RWPE2 (cell line): ENCODE results near the gene KRT9.

Experiments
- ATAC-seq: fragments of 200-7000 bp; cut with Tn5 transposase; 3 replicates; pipeline ENCODE4 v1.9.1; 2021; ENCODE audit warnings: low read depth
- DNase-seq: peaks from one replicate; pipeline ENCODE4 v3.0.0-alpha.2; 2020; ENCODE audit warnings: low spot score
- H3K27ac ChIP-seq: fragments of 450-650 bp; 2 replicates; pipeline ENCODE4 v1.5.1; 2017; ENCODE audit warnings: mild to moderate bottlenecking; ENCODE audit not compliant: poor library complexity, severe bottlenecking
- H3K27me3 ChIP-seq: fragments of 250-450 bp; sonication (Bioruptor Pico); 2 replicates; pipeline ENCODE4 v1.5.1; 2021; ENCODE audit warnings: mild to moderate bottlenecking, moderate library complexity; ENCODE audit not compliant: insufficient read depth, poor library complexity, severe bottlenecking
- H3K36me3 ChIP-seq: fragments of 250-450 bp; sonication (Bioruptor Pico); 2 replicates; pipeline ENCODE4 v1.5.1; 2020; ENCODE audit warnings: low read depth, mild to moderate bottlenecking, moderate library complexity
- H3K4me1 ChIP-seq: fragments of 250-450 bp; sonication (Bioruptor Pico); 2 replicates; pipeline ENCODE4 v1.5.1; 2021; ENCODE audit warnings: mild to moderate bottlenecking, moderate library complexity; ENCODE audit not compliant: insufficient read depth, poor library complexity, severe bottlenecking
- H3K4me3 ChIP-seq: fragments of 250-450 bp; sonication (Bioruptor Pico); 2 replicates; pipeline ENCODE4 v1.5.1; 2021; ENCODE audit warnings: mild to moderate bottlenecking, moderate library complexity; ENCODE audit not compliant: severe bottlenecking
- H3K9me3 ChIP-seq: fragments of 250-450 bp; sonication (Bioruptor Pico); 2 replicates; pipeline ENCODE4 v1.5.1; 2021; ENCODE audit warnings: mild to moderate bottlenecking, moderate library complexity; ENCODE audit not compliant: severe bottlenecking
- TF ChIP-seq, protein P1 (sequence below): fragments of 450-650 bp; IDR thresholded peaks from one replicate; pipeline ENCODE4 v1.5.1; 2017; ENCODE audit warnings: mild to moderate bottlenecking, moderate library complexity; ENCODE audit not compliant: poor library complexity, severe bottlenecking

The KRT9 gene

DNA sequence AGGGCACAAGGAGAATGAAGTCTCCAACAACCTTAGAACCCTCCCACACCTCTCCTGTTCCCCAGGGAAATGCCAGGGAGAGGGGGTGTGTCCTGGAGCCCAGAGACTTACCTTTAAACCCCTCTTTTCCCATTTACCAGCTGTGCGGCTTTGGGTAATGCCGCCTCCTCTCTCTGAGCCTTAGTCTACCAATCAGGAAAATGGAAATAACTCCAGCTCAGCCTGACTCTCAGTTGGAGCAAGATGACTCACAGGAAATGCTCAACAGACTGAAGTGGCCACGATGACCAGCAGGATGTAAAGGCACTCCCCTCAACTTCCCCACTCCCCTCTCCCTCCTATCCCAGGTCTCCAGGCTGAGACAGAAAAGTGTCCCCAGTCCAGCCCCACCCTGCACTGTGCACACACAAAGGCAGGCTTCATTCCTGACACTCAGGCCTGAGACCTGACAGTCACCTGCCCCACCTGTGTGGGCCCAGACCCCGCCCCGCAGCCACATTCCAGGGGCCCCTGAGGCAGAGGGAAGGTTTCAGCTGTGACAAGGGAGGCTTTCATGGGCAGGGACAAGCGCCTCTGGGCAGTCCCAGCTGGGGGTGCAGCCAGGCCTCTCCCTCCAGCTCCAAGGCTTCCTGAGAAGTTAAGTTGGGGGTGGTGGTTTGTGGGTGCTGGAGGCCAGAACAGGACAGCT lies 50.1 kb downstream of the KRT9 start:
- H3K27ac ChIP-seq: peak overlapping the region; percentile 79
- ATAC-seq (peak; percentile 50), DNase-seq (no peak)
- H3K4me3 ChIP-seq: no peak overlapping the region
- no peaks in the 10 kb centered on the region for H3K27me3 ChIP-seq
- peaks cover 2% of the 10 kb centered on the region for H3K36me3 ChIP-seq
- H3K9me3 ChIP-seq: no peaks in the 10 kb centered on the region
- peaks cover 60% of the 10 kb centered on the region for H3K4me1 ChIP-seq
- TF ChIP-seq, protein P1, sequence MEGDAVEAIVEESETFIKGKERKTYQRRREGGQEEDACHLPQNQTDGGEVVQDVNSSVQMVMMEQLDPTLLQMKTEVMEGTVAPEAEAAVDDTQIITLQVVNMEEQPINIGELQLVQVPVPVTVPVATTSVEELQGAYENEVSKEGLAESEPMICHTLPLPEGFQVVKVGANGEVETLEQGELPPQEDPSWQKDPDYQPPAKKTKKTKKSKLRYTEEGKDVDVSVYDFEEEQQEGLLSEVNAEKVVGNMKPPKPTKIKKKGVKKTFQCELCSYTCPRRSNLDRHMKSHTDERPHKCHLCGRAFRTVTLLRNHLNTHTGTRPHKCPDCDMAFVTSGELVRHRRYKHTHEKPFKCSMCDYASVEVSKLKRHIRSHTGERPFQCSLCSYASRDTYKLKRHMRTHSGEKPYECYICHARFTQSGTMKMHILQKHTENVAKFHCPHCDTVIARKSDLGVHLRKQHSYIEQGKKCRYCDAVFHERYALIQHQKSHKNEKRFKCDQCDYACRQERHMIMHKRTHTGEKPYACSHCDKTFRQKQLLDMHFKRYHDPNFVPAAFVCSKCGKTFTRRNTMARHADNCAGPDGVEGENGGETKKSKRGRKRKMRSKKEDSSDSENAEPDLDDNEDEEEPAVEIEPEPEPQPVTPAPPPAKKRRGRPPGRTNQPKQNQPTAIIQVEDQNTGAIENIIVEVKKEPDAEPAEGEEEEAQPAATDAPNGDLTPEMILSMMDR: peak; percentile 5

- peak overlapping the region; percentile 79 for H3K27ac ChIP-seq
- DNase-seq: no peak
Observed at GRCh38 chr17:41520821-41521521, 50.9 kb downstream of the KRT9 start.

DNA sequence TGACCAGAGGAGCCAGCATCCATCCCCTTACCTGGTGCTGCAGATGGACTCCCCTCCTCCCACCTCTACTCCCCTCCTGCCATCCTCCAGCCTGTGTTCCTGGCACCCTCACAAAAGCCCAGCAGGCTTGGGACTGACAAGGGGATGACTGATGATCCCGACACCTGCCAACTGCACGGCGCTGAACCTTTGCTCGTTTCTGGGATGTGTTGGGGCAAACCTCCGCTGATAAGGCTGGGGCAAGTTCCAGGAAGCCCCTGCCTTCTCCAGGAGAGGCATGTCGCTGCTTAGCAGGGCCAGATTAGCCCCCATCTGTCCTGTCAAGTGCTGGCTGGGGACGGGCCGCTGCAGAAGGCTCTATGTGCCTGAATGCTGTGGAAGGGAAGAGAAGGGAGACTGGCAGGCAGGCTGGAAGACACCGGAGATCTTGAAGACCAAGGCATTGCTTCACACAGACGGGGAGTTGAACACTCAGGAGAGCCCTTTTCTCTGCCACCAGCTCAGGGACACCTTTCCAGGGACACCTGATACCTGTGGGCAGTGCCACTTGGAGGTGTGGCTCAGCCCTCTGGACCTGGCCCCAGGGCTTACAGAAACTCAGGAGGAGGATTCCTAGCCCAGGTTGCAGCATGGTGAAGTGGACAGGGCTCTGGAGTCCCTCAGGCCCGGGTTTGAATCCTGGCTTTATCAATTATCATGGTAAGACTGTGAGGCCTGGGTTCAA lies 52.2 kb downstream of the KRT9 start:
- H3K4me3 ChIP-seq: no peak overlapping the region

More at GRCh38 chr17:41520821-41521521, 50.9 kb downstream of the KRT9 start:
- H3K4me1 ChIP-seq: peaks cover 60% of the 10 kb centered on the region
- no peaks in the 10 kb centered on the region for H3K36me3 ChIP-seq
- no peak for ATAC-seq
- TF ChIP-seq, protein P1: no peak
- no peak overlapping the region for H3K4me3 ChIP-seq
- H3K27me3 ChIP-seq: no peaks in the 10 kb centered on the region
- H3K9me3 ChIP-seq: no peaks in the 10 kb centered on the region

GRCh38 chr17:41518789-41519449 lies 52.9 kb downstream of the KRT9 start, which contains the start of gene KRT15:
Gene KRT15, minus strand, starts transcription at chr17:41518890. Its CDS starts 63 bp downstream, at chr17:41518827.
- no peak within 1 kb of the TSS for H3K4me3 ChIP-seq
- TF ChIP-seq, protein P1: peak; percentile 47
- no peak for DNase-seq
- peaks cover 60% of the 10 kb centered on the region for H3K4me1 ChIP-seq
- H3K27ac ChIP-seq: peak within 1 kb of the TSS; percentile 79
- H3K27me3 ChIP-seq: no peaks in the 10 kb centered on the region
- no peaks in the 10 kb centered on the region for H3K9me3 ChIP-seq
- H3K36me3 ChIP-seq: no peaks in the 10 kb centered on the region
- ATAC-seq: peak; percentile 62

More for the DNA sequence above, 52.2 kb downstream of the KRT9 start:
- TF ChIP-seq, protein P1: no peak
- Histone ChIP-seq H3K4me1 (peaks cover 60% of the 10 kb centered on the region), H3K27ac (peak overlapping the region; percentile 79), H3K36me3 (no peaks in the 10 kb centered on the region), H3K9me3 (no peaks in the 10 kb centered on the region), H3K27me3 (no peaks in the 10 kb centered on the region)
- ATAC-seq: peak; percentile 56
- peak; percentile 88 for DNase-seq
